ENCODE measurements around the gene EGF. TPM values are rescaled to one million over a fixed set of nuclear protein-coding genes. Genes with fewer than 3 reads are reported as not detected.
A peak's percentile ranks its signal among the peaks of the same experiment; 100 is the strongest.

EGF gene
- total RNA-seq, 1 donor from 2014 or later, result 15.0 TPM

GRCh38 chr4:109972786-109973528, 60.3 kb downstream of the EGF start:
- Mint-ChIP-seq H3K4me1 (ENCODE audit: unreplicated experiment) (peaks cover 41% of the 10 kb centered on the region), H3K9me3 (ENCODE audit: unreplicated experiment) (no peaks in the 10 kb centered on the region), H3K36me3 (ENCODE audit: low read depth, unreplicated experiment) (no peaks in the 10 kb centered on the region), H3K27me3 (ENCODE audit: unreplicated experiment) (peaks cover 6% of the 10 kb centered on the region), H3K27ac (ENCODE audit: unreplicated experiment) (peak overlapping the region; percentile 77), H3K4me3 (ENCODE audit: unreplicated experiment) (peak overlapping the region; percentile 5)
- TF ChIP-seq CTCF (IDR thresholded peaks at IDR 0.05; ENCODE audit: unreplicated experiment), result no peak
- no peak for DNase-seq (ENCODE audit: low spot score)

DNA sequence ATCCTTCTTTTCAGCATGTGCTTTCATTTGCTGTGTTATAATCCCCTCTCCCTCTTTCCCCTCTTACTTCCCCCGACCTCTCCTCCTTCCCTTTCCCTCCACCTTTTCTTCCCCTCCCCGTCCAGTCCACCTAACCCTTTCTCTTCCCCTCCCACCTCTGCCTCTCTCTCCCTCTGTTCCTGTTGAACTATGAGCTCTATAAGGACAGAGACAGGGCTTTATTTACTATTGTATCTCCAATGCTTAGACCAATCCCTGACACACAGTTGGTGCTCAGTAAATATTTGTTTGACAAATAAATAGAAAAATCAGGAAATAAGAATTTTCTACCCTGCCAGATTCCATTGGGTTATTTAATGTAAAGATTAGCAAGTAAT, 60.8 kb downstream of the EGF start:
- H3K27me3 Mint-ChIP-seq (ENCODE audit: unreplicated experiment), result peaks cover 6% of the 10 kb centered on the region
- TF ChIP-seq CTCF (IDR thresholded peaks at IDR 0.05; ENCODE audit: unreplicated experiment), result no peak

GRCh38 chr4:109976189-109976588, 63.5 kb downstream of the EGF start:
- no peak for DNase-seq (ENCODE audit: low spot score)
- TF ChIP-seq CTCF (IDR thresholded peaks at IDR 0.05; ENCODE audit: unreplicated experiment), result no peak
- no peak overlapping the region for H3K27ac Mint-ChIP-seq (ENCODE audit: unreplicated experiment)
- H3K27me3 Mint-ChIP-seq (ENCODE audit: unreplicated experiment), result peaks cover 2% of the 10 kb centered on the region
- H3K4me1 Mint-ChIP-seq (ENCODE audit: unreplicated experiment), result peaks cover 35% of the 10 kb centered on the region
- H3K4me3 Mint-ChIP-seq (ENCODE audit: unreplicated experiment), result no peak overlapping the region
- no peaks in the 10 kb centered on the region for H3K36me3 Mint-ChIP-seq (ENCODE audit: low read depth, unreplicated experiment)
- H3K9me3 Mint-ChIP-seq (ENCODE audit: unreplicated experiment), result no peaks in the 10 kb centered on the region

More for the DNA sequence above, 60.8 kb downstream of the EGF start:
- Mint-ChIP-seq H3K27ac (ENCODE audit: unreplicated experiment) (peak overlapping the region; percentile 55), H3K36me3 (ENCODE audit: low read depth, unreplicated experiment) (no peaks in the 10 kb centered on the region), H3K4me1 (ENCODE audit: unreplicated experiment) (peaks cover 44% of the 10 kb centered on the region), H3K9me3 (ENCODE audit: unreplicated experiment) (no peaks in the 10 kb centered on the region), H3K4me3 (ENCODE audit: unreplicated experiment) (peak overlapping the region; percentile 5)
- DNase-seq (ENCODE audit: low spot score), result no peak

DNA sequence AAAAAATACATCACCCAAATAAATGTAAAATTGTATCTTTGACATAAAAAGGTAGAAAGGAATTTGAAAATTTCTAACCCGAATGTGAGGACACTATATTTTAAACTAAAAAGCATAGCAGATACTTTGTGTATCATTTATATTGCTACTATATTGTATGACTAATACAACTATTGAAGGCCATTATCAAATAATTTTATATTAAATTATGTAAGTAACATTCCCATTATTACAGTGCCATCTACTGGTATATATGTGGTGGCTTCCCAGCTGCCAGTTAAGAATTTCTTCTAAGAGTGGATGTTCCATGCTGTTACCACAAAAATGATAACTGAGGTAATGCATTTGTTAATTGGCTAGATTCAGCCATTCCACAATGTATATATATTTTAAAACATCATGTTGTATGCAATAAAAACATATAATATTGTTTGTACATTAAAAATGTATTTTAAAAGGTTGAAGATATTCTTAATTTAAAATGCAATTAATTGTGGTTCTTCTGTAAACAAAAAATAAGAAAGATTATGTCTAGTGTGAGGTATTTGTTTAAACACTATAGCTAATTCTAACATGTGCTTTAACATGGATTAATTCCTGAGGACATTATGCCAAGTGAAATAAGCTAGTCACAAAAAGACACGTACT, 65.3 kb downstream of the EGF start:
- TF ChIP-seq CTCF (IDR thresholded peaks at IDR 0.05; ENCODE audit: unreplicated experiment), result peak; percentile 65
- H3K4me1 Mint-ChIP-seq (ENCODE audit: unreplicated experiment), result peaks cover 24% of the 10 kb centered on the region
- no peak overlapping the region for H3K4me3 Mint-ChIP-seq (ENCODE audit: unreplicated experiment)
- DNase-seq (ENCODE audit: low spot score), result no peak
- H3K27ac Mint-ChIP-seq (ENCODE audit: unreplicated experiment), result peak overlapping the region; percentile 15
- no peaks in the 10 kb centered on the region for H3K9me3 Mint-ChIP-seq (ENCODE audit: unreplicated experiment)
- peaks cover 2% of the 10 kb centered on the region for H3K27me3 Mint-ChIP-seq (ENCODE audit: unreplicated experiment)
- no peaks in the 10 kb centered on the region for H3K36me3 Mint-ChIP-seq (ENCODE audit: low read depth, unreplicated experiment)

Measured in endothelial cell (in vitro differentiated cells).